H1 (cell line): ENCODE results near the gene LAG3.
A peak's percentile ranks its signal among the peaks of the same experiment; 100 is the strongest.

ENCODE experiments used
- CEBPB ChIP-seq: IDR thresholded peaks from 2 replicates; pipeline ENCODE4 v1.6.1; 2012; ENCODE audit warnings: low read depth, low read length
- JUND ChIP-seq: IDR thresholded peaks from 2 replicates; pipeline ENCODE4 v1.6.1; 2011; ENCODE audit warnings: mild to moderate bottlenecking, improper control_type of control experiment, low read length
- KDM1A ChIP-seq: fragments of 200-600, 300-600 bp; sonication (generic); IDR thresholded peaks from 2 replicates; pipeline ENCODE4 v1.7.1; 2016; ENCODE audit warnings: mild to moderate bottlenecking, low read length, borderline replicate concordance
- POLR2A ChIP-seq, 2 experiments: IDR thresholded peaks; 1 replicate in 1 of 2; 2 replicates in 1 of 2; pipeline ENCODE4 v1.6.1; 2011; ENCODE audit warnings: low read depth in 2 of 2, low read length in 2 of 2, mild to moderate bottlenecking in 2 of 2; ENCODE audit errors: control extremely low read depth in 1 of 2
- POLR2AphosphoS5 ChIP-seq: IDR thresholded peaks from 2 replicates; pipeline ENCODE4 v1.6.1; 2011; ENCODE audit warnings: low read depth, low read length
- RAD21 ChIP-seq, 2 experiments: IDR thresholded peaks in 1 of 2; conservative IDR thresholded peaks in 1 of 2; 2 replicates each; pipeline ENCODE4 v1.6.1; 2011; ENCODE audit warnings: low read depth in 2 of 2, low read length in 2 of 2, improper control_type of control experiment in 1 of 2, inconsistent platforms in 1 of 2, mild to moderate bottlenecking in 1 of 2, moderate library complexity in 1 of 2
- TBP ChIP-seq: IDR thresholded peaks from 2 replicates; pipeline ENCODE4 v1.6.1; 2011; ENCODE audit warnings: low read depth, low read length, improper control_type of control experiment
- TF ChIP-seq, protein P1 (sequence below): IDR thresholded peaks from 2 replicates; pipeline ENCODE4 v1.6.1; 2011; ENCODE audit warnings: low read depth, mild to moderate bottlenecking, low read length; ENCODE audit not compliant: insufficient read depth
- TF ChIP-seq, protein P2 (sequence below): IDR thresholded peaks from 2 replicates; pipeline ENCODE4 v1.6.1; 2011; ENCODE audit warnings: low read length, improper control_type of control experiment
- TF ChIP-seq, protein P3 (sequence below), 3 experiments: IDR thresholded peaks; 1 replicate in 2 of 3; 2 replicates in 1 of 3; pipeline versions ENCODE4 v1.5.1 to v1.6.1; 2011; ENCODE audit warnings: low read length in 3 of 3, mild to moderate bottlenecking in 3 of 3, inconsistent platforms in 2 of 3, low read depth in 1 of 3, moderate library complexity in 1 of 3; ENCODE audit not compliant: insufficient read depth in 1 of 3; ENCODE audit errors: control extremely low read depth in 1 of 3

DNA sequence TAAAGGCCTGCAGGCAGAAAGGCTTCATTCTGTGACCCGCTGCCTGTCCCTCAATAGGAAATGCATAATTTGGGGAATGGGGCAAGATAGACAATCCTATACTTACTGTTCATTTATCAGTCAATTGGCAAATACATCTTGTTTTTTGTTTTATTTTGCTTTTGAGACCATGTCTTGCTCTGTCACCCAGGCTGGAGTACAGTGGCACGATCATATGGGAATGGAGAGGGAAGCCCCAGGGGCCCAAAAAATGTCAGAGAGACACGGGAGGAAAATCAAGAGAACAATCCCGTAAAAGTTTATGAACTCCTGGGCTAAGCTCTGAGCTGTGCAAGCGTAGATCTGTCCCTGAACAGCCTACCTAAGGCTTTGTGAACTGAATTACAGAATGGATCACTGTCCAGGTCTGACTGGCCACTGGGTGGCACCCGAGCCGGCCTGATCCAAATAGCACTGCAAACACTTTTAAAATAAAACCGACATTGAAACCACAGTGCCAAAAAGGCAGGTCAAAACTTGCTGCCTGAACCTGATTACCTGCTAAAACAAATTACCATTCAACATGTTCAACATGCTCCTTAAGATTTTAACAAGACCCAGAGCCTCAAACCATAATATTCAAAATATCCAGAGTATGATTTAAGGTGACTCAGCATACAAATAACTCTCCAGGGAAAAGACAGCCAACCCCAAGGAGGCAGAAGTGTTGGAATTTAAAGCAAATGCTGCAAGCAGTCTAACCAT, 36.7 kb upstream of the LAG3 start:
- TF ChIP-seq JUND: no peak
- TF ChIP-seq POLR2A (IDR thresholded peaks at IDR 0.05; ENCODE audit: control extremely low read depth in 1 of 2, low read depth in 2 of 2, low read length in 2 of 2): no peak
- TF ChIP-seq, protein P1, sequence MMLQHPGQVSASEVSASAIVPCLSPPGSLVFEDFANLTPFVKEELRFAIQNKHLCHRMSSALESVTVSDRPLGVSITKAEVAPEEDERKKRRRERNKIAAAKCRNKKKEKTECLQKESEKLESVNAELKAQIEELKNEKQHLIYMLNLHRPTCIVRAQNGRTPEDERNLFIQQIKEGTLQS: no peak
- TF ChIP-seq, protein P2, sequence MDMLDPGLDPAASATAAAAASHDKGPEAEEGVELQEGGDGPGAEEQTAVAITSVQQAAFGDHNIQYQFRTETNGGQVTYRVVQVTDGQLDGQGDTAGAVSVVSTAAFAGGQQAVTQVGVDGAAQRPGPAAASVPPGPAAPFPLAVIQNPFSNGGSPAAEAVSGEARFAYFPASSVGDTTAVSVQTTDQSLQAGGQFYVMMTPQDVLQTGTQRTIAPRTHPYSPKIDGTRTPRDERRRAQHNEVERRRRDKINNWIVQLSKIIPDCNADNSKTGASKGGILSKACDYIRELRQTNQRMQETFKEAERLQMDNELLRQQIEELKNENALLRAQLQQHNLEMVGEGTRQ: no peak
- no peak for TF ChIP-seq TBP
- TF ChIP-seq, protein P3, sequence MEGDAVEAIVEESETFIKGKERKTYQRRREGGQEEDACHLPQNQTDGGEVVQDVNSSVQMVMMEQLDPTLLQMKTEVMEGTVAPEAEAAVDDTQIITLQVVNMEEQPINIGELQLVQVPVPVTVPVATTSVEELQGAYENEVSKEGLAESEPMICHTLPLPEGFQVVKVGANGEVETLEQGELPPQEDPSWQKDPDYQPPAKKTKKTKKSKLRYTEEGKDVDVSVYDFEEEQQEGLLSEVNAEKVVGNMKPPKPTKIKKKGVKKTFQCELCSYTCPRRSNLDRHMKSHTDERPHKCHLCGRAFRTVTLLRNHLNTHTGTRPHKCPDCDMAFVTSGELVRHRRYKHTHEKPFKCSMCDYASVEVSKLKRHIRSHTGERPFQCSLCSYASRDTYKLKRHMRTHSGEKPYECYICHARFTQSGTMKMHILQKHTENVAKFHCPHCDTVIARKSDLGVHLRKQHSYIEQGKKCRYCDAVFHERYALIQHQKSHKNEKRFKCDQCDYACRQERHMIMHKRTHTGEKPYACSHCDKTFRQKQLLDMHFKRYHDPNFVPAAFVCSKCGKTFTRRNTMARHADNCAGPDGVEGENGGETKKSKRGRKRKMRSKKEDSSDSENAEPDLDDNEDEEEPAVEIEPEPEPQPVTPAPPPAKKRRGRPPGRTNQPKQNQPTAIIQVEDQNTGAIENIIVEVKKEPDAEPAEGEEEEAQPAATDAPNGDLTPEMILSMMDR (IDR thresholded peaks at IDR 0.05; ENCODE audit: control extremely low read depth in 1 of 3, insufficient read depth in 1 of 3, low read depth in 1 of 3, low read length in 3 of 3): peak; percentile 62 to 63 (median 63)
- no peak for TF ChIP-seq CEBPB
- no peak for TF ChIP-seq KDM1A
- peak; percentile 62 to 73 for TF ChIP-seq RAD21 (IDR thresholded peaks at IDR 0.05 in 1 of 2, conservative IDR thresholded peaks at IDR 0.05 in 1 of 2; ENCODE audit: low read depth in 2 of 2, low read length in 2 of 2)
- no peak for TF ChIP-seq POLR2AphosphoS5
